ENCODE results near the gene AKT2.

- no peak for TF ChIP-seq CTCF (IDR thresholded peaks at IDR 0.05)
- TF ChIP-seq POLR2A (IDR thresholded peaks at IDR 0.05), result no peak
These were observed 38.0 kb downstream of the AKT2 start for GRCh38 chr19:40247178-40247577.

All from breast epithelium (tissue), 3 donors.